PC-3 (cell line): ENCODE results near the gene TSHZ2. TPM values are rescaled to one million over a fixed set of nuclear protein-coding genes. Genes with fewer than 3 reads are reported as not detected.
A peak's percentile ranks its signal among the peaks of the same experiment; 100 is the strongest.

Source experiments
- ATAC-seq: fragments of 200-7000 bp; cut with Tn5 transposase; 2 replicates; pipeline ENCODE4 v1.9.1; 2020; ENCODE audit warnings: mild to moderate bottlenecking, moderate library complexity
- BruUV-seq: library from RNA; stranded (reverse); fragments of 400-500 nt; replicated peaks from 2 replicates; lab custom pipeline; 2021; lab: Mats Ljungman, UMichigan
- CTCF ChIA-PET: fragments of 300-600 bp; sonication (Branson Sonifier 250); formaldehyde crosslinking; loops from one replicate; lab custom pipeline; 2022; ENCODE audit warnings: antibody characterized with exemption; lab: Charles Lee
- POLR2A ChIA-PET: fragments of 300-600 bp; sonication (Branson Sonifier 250); formaldehyde crosslinking; loops from one replicate; lab custom pipeline; 2022; ENCODE audit warnings: antibody characterized with exemption; ENCODE audit not compliant: unreplicated experiment; lab: Charles Lee
- DNase-seq: peaks from one replicate; pipeline ENCODE4 v3.0.0-alpha.2; 2015
- H2AFZ ChIP-seq: fragments of 300-600 bp; sonication (generic); 2 replicates; pipeline ENCODE4 v1.6.0; 2016; ENCODE audit warnings: antibody characterized with exemption, low read length
- H3F3A ChIP-seq: fragments of 300-600 bp; sonication (generic); one replicate; pipeline ENCODE4 v1.6.0; 2017; ENCODE audit warnings: antibody characterized with exemption, low read length, control low read depth, mild to moderate bottlenecking; ENCODE audit not compliant: unreplicated experiment
- H3K27ac ChIP-seq: fragments of 300-600 bp; sonication (generic); 2 replicates; pipeline ENCODE4 v1.5.1; 2016; ENCODE audit warnings: mild to moderate bottlenecking, low read length
- H3K27me3 ChIP-seq: fragments of 300-600 bp; sonication (generic); 2 replicates; pipeline ENCODE4 v1.6.1; 2016; ENCODE audit warnings: low read length, mixed read lengths
- H3K36me3 ChIP-seq: fragments of 300-600 bp; sonication (generic); 2 replicates; pipeline ENCODE4 v1.6.1; 2016; ENCODE audit warnings: low read depth, mixed run types, low read length, mixed read lengths
- H3K4me1 ChIP-seq: fragments of 300-600 bp; sonication (generic); 2 replicates; pipeline ENCODE4 v1.5.1; 2016; ENCODE audit warnings: low read length; ENCODE audit not compliant: insufficient read depth
- H3K4me2 ChIP-seq: fragments of 300-600 bp; sonication (generic); 2 replicates; pipeline ENCODE4 v1.6.0; 2016; ENCODE audit warnings: low read length
- H3K4me3 ChIP-seq: fragments of 300-600 bp; sonication (generic); 2 replicates; pipeline ENCODE4 v1.5.1; 2016; ENCODE audit warnings: mild to moderate bottlenecking, low read length, mixed read lengths
- H3K79me2 ChIP-seq: fragments of 300-600 bp; sonication (generic); 2 replicates; pipeline ENCODE4 v1.6.1; 2017; ENCODE audit warnings: low read length, mixed read lengths
- H3K9ac ChIP-seq: fragments of 300-600 bp; sonication (generic); 2 replicates; pipeline ENCODE4 v1.6.0; 2016; ENCODE audit warnings: mild to moderate bottlenecking, low read length
- H3K9me2 ChIP-seq: fragments of 300-600 bp; sonication (generic); replicated peaks from 2 replicates; pipeline ENCODE4 v1.6.1; 2016; ENCODE audit warnings: mixed run types, low read length, mixed read lengths
- H3K9me3 ChIP-seq: fragments of 300-600 bp; sonication (generic); 2 replicates; pipeline ENCODE4 v1.6.1; 2016; ENCODE audit warnings: low read length, mixed read lengths
- H4K20me1 ChIP-seq: fragments of 300-600 bp; sonication (generic); 2 replicates; pipeline ENCODE4 v1.6.1; 2016; ENCODE audit warnings: low read length, mixed read lengths
- CTCF ChIP-seq: fragments of 300-600 bp; sonication (generic); conservative IDR thresholded peaks from 2 replicates; pipeline ENCODE4 v1.5.1; 2017; ENCODE audit warnings: antibody characterized with exemption, low read depth, mild to moderate bottlenecking, low read length
- EZH2 ChIP-seq: fragments of 300-600 bp; sonication (generic); IDR thresholded peaks from one replicate; pipeline ENCODE4 v1.6.1; 2017; ENCODE audit warnings: antibody characterized with exemption, mild to moderate bottlenecking, low read length; ENCODE audit not compliant: unreplicated experiment
- EZH2phosphoT487 ChIP-seq: fragments of 300-600 bp; sonication (generic); IDR thresholded peaks from 2 replicates; pipeline ENCODE4 v1.6.1; 2018; ENCODE audit warnings: mild to moderate bottlenecking, antibody characterized with exemption, low read length, borderline replicate concordance
- intact Hi-C: fragments of 100-400 bp; cut with micrococcal nuclease; formaldehyde crosslinking; loops from 2 replicates; pipeline ENCODE4 v1.9.0; 2023
- total RNA-seq: library from RNA; depleted of rRNA; stranded (reverse); fragments of >200 nt; gene quantifications from 2 replicates; pipeline ENCODE4 v1.2.3, GENCODE V29; 2014

TSHZ2 gene
- total RNA-seq, 1 experiment from 2014 or later: not detected

- DNase-seq (peak; percentile 53), ATAC-seq (no peak)
- intact Hi-C loops: no loop called here
- no peak overlapping the region for H3K4me2 ChIP-seq
- H3K9ac ChIP-seq: no peak overlapping the region
- no peaks in the 10 kb centered on the region for H3F3A ChIP-seq
- ChIA-PET CTCF (no interaction called here), POLR2A (no interaction called here)
- no TSS peak for BruUV-seq
- H3K79me2 ChIP-seq: no peaks in the 10 kb centered on the region
- no peak overlapping the region for H2AFZ ChIP-seq
- H3K27me3 ChIP-seq: no peaks in the 10 kb centered on the region
- no peaks in the 10 kb centered on the region for H3K4me1 ChIP-seq
- H4K20me1 ChIP-seq: no peaks in the 10 kb centered on the region
- H3K9me2 ChIP-seq: no peaks in the 10 kb centered on the region
- TF ChIP-seq EZH2phosphoT487: no peak
- no peak for TF ChIP-seq CTCF
- no peak for TF ChIP-seq EZH2
- H3K27ac ChIP-seq: no peak overlapping the region
- peaks cover 12% of the 10 kb centered on the region for H3K9me3 ChIP-seq
- no peak overlapping the region for H3K4me3 ChIP-seq
- H3K36me3 ChIP-seq: no peaks in the 10 kb centered on the region
Observed at GRCh38 chr20:52923123-52923937, 48.8 kb upstream of the TSHZ2 start.

- Histone ChIP-seq H2AFZ (no peak overlapping the region), H3K36me3 (no peaks in the 10 kb centered on the region), H4K20me1 (no peaks in the 10 kb centered on the region), H3K27me3 (no peaks in the 10 kb centered on the region), H3K4me1 (no peaks in the 10 kb centered on the region), H3K4me2 (no peak overlapping the region), H3K27ac (no peak overlapping the region), H3K79me2 (no peaks in the 10 kb centered on the region), H3F3A (no peaks in the 10 kb centered on the region), H3K9me2 (no peaks in the 10 kb centered on the region), H3K9ac (no peak overlapping the region), H3K9me3 (peaks cover 18% of the 10 kb centered on the region), H3K4me3 (no peak overlapping the region)
- BruUV-seq: no TSS peak
- ATAC-seq (no peak), DNase-seq (no peak)
- ChIA-PET POLR2A (no interaction called here), CTCF (no interaction called here)
- no peak for TF ChIP-seq CTCF
- no peak for TF ChIP-seq EZH2
- no peak for TF ChIP-seq EZH2phosphoT487
- intact Hi-C loops: no loop called here
Observed at GRCh38 chr20:52924411-52925271, 47.5 kb upstream of the TSHZ2 start.
